ENCODE measurements around the gene PPP2R2D.

The PPP2R2D gene

GRCh38 chr10:131900350-131901152 lies at the start of gene PPP2R2D:
PPP2R2D (plus strand) TSS chr10:131901008; CDS start chr10:131901149, 141 bp downstream.
- peak; percentile 43 to 66 for DNase-seq

- no peak for DNase-seq
Measured at GRCh38 chr10:131851346-131851745, 49.5 kb upstream of the PPP2R2D start.

- no peak for DNase-seq
Measured at GRCh38 chr10:131852176-131852822, 48.5 kb upstream of the PPP2R2D start.

- DNase-seq = no peak
Measured at GRCh38 chr10:131852823-131853609, 47.8 kb upstream of the PPP2R2D start.

- DNase-seq = no peak
Measured at GRCh38 chr10:131853610-131853964, 47.2 kb upstream of the PPP2R2D start.

- DNase-seq = no peak
Measured at GRCh38 chr10:131854579-131855335, 46.1 kb upstream of the PPP2R2D start.

- DNase-seq = no peak
Measured at GRCh38 chr10:131855461-131856401, 45.1 kb upstream of the PPP2R2D start.

- DNase-seq = no peak
Measured at GRCh38 chr10:131856441-131857094, 44.2 kb upstream of the PPP2R2D start.

- no peak for DNase-seq
Measured at GRCh38 chr10:131857156-131858117, 43.4 kb upstream of the PPP2R2D start.

GRCh38 chr10:131858118-131858515 lies 42.7 kb upstream of the PPP2R2D start:
- no peak for DNase-seq

- DNase-seq = no peak
Measured at GRCh38 chr10:131858583-131859340, 42.0 kb upstream of the PPP2R2D start.

GRCh38 chr10:131859341-131860020 lies 41.3 kb upstream of the PPP2R2D start:
- no peak for DNase-seq

GRCh38 chr10:131860311-131860710 lies 40.5 kb upstream of the PPP2R2D start:
- no peak for DNase-seq

GRCh38 chr10:131860806-131861440 lies 39.9 kb upstream of the PPP2R2D start:
- no peak for DNase-seq

- DNase-seq = no peak
Measured at GRCh38 chr10:131862548-131862947, 38.3 kb upstream of the PPP2R2D start.

GRCh38 chr10:131865223-131865917 lies 35.4 kb upstream of the PPP2R2D start:
- no peak for DNase-seq

GRCh38 chr10:131866673-131867072 lies 34.1 kb upstream of the PPP2R2D start:
- no peak for DNase-seq
